Uterus (tissue), 4 donors: Measurements from ENCODE around the gene GKN2. TPM values are rescaled to one million over a fixed set of nuclear protein-coding genes. Genes with fewer than 3 reads are reported as not detected.
"Not testable (repeated sequence)": the region's sequence is repeated elsewhere in the genome, so short reads cannot be mapped to it uniquely, and the experiment has no call there.

Experiments used
- DNase-seq, 2 donors: peaks; one replicate each; pipeline ENCODE4 v3.0.0-alpha.2; 2019 to 2020
- H3K27ac ChIP-seq, 2 donors: fragments of 200-600 bp; sonication (generic); 1 replicate in 1 of 2; 2 replicates in 1 of 2; pipeline ENCODE4 v1.5.1; 2016 to 2018
- H3K27me3 ChIP-seq, 2 donors: fragments of 200-600 bp; sonication (generic); one replicate each; pipeline ENCODE4 v1.5.1; 2018 to 2019; ENCODE audit warnings: control low read depth in 1 of 2
- H3K36me3 ChIP-seq, 2 donors: fragments of 200-600 bp; sonication (generic); one replicate each; pipeline ENCODE4 v1.5.1; 2019; ENCODE audit warnings: control low read depth in 1 of 2
- H3K4me1 ChIP-seq, 2 donors: fragments of 200-600 bp; sonication (generic); one replicate each; pipeline ENCODE4 v1.5.1; 2018 to 2019; ENCODE audit warnings: control low read depth in 1 of 2
- H3K4me3 ChIP-seq, 2 donors: fragments of 200-600 bp; sonication (generic); 1 replicate in 1 of 2; 2 replicates in 1 of 2; pipeline ENCODE4 v1.5.1; 2018 to 2019; ENCODE audit warnings: mild to moderate bottlenecking in 1 of 2
- H3K9me3 ChIP-seq, 2 donors: fragments of 200-600 bp; sonication (generic); one replicate each; pipeline ENCODE4 v1.5.1; 2019; ENCODE audit warnings: control low read depth in 1 of 2
- CTCF ChIP-seq, 4 experiments: fragments of 200-600 bp in 2 of 4; fragments of 450-650 bp in 2 of 4; sonication (generic) in 2 of 4; IDR thresholded peaks; one replicate each; pipeline ENCODE4 v1.5.1; 2016 to 2019; ENCODE audit warnings: antibody characterized with exemption in 4 of 4, mild to moderate bottlenecking in 2 of 4, moderate library complexity in 1 of 4
- POLR2A ChIP-seq, 2 donors: fragments of 450-650 bp; IDR thresholded peaks; one replicate each; pipeline ENCODE4 v1.6.1; 2016; ENCODE audit warnings: antibody characterized with exemption in 2 of 2, mild to moderate bottlenecking in 1 of 2, moderate library complexity in 1 of 2
- intact Hi-C: fragments of 100-400 bp; cut with DNase I; formaldehyde crosslinking; loops from one replicate; pipeline ENCODE4 v1.15.1; 2023; ENCODE audit warnings: low total_unique reads
- total RNA-seq, 4 donors: library from RNA; depleted of rRNA in 3 of 4; stranded (reverse); fragments of >200 nt in 3 of 4; gene quantifications; one replicate each; pipeline versions ENCODE4 v1.1.0 to v1.2.4, GENCODE V29; 2014 to 2023
- donor health status: DM: yes; HTN: yes; CAD: no.

GKN2 gene
- total RNA-seq, 4 donors from 2014 or later, result not detected

DNA sequence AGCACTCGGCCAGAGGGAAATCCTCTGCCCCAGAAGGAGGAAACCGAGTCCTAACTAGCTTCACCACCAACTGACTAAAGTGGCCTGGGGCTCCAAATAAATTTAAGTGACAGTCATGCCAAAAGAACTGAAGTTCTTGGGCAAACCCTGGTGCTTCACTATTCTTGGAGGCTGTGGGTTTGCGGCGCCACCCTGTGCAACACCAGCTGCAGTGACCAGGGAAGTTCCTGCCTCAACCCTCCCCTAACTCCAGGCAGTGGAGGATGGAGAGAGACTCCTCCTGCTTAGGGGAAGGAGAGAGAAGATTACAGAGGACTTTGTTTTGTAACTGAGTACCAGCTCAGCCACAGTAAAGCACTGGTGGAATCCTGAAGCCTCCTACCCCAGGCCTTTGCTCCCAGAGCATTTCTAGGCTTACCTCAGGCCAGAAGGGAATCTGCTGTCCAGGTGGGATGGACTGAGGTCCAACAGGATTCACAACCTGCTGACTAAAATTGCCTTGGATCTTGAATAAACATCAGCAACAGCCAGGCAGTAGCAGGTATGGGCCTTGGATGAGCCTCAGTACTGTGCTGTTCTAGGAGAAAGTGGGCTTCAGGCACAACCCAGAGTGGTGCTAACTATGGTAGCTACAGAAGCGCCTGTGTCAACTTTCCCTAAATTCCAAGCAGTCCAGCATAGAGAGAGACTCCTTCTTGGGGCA is 52.0 kb downstream of the GKN2 start:
- TF ChIP-seq POLR2A (IDR thresholded peaks at IDR 0.05) (no peak), CTCF (IDR thresholded peaks at IDR 0.05) (no peak)
- no peak overlapping the region for H3K4me3 ChIP-seq
- no peak for DNase-seq
- no peaks in the 10 kb centered on the region for H3K36me3 ChIP-seq
- intact Hi-C loops, result no loop called here
- no peaks in the 10 kb centered on the region for H3K27me3 ChIP-seq
- no peak overlapping the region for H3K27ac ChIP-seq
- H3K4me1 ChIP-seq, result no peaks in the 10 kb centered on the region
- H3K9me3 ChIP-seq, result no peaks in the 10 kb centered on the region

DNA sequence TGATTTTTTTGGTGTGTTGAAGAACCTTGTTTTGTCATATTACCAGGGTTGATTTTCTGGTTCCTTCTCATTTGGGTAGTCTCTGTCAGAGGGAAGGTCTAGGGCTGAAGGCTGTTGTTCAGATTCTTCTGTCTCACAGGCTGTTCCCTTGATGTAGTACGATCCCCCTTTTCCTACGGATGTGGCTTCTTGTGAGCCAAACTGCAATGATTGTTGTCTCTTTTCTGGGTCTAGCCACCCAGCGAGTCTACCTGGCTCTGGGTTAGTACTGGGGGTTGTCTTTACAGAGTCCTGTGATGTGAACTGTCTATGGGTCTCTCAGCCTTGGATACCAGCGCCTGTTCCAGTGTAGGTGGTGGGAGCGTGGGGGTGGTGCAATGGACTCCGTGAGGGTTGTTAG is 56.7 kb downstream of the GKN2 start:
- H3K27ac ChIP-seq, H3K4me3 ChIP-seq, H3K36me3 ChIP-seq, H3K9me3 ChIP-seq, DNase-seq, H3K27me3 ChIP-seq, intact Hi-C loops, H3K4me1 ChIP-seq: not testable (repeated sequence)

Other genes with a start within 250 kb of the GKN2 start
- 10 to 100 TPM in 1 of 4 donors, 1 to 10 TPM in 3; 3.1 to 11.4 (median 6.6) TPM for gene ARHGAP25, start 218.1 kb downstream of the GKN2 start, total RNA-seq
- gene BMP10, start 81.5 kb downstream of the GKN2 start, total RNA-seq, result not detected
- not detected for gene GKN1, start 21.7 kb upstream of the GKN2 start, total RNA-seq
- gene ANTXR1, start 60.3 kb upstream of the GKN2 start, total RNA-seq, result 100 to 1,000 TPM in 3 of 4 donors, 10 to 100 TPM in 1; 63.0 to 134 (median 113) TPM